ENCODE results near the gene ADAMTS13.

GRCh38 chr9:133379153-133380086 is 42.7 kb upstream of the ADAMTS13 start:
- TF ChIP-seq, protein P1, sequence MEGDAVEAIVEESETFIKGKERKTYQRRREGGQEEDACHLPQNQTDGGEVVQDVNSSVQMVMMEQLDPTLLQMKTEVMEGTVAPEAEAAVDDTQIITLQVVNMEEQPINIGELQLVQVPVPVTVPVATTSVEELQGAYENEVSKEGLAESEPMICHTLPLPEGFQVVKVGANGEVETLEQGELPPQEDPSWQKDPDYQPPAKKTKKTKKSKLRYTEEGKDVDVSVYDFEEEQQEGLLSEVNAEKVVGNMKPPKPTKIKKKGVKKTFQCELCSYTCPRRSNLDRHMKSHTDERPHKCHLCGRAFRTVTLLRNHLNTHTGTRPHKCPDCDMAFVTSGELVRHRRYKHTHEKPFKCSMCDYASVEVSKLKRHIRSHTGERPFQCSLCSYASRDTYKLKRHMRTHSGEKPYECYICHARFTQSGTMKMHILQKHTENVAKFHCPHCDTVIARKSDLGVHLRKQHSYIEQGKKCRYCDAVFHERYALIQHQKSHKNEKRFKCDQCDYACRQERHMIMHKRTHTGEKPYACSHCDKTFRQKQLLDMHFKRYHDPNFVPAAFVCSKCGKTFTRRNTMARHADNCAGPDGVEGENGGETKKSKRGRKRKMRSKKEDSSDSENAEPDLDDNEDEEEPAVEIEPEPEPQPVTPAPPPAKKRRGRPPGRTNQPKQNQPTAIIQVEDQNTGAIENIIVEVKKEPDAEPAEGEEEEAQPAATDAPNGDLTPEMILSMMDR (IDR thresholded peaks at IDR 0.05) = no peak
- no peak for TF ChIP-seq POLR2A (IDR thresholded peaks at IDR 0.05)

Measured in Peyer's patch (tissue), 4 donors.